HG03457 (cell line): Measurements from ENCODE around the gene HENMT1.
A peak's percentile ranks its signal among the peaks of the same experiment; 100 is the strongest.
"Not testable (repeated sequence)": the region's sequence is repeated elsewhere in the genome, so short reads cannot be mapped to it uniquely, and the experiment has no call there.

Source experiments
- ATAC-seq: cut with Tn5 transposase; IDR thresholded peaks from one replicate; pipeline ENCODE4 v1.9.1; 2021; ENCODE audit warnings: moderate number of reproducible peaks; ENCODE audit not compliant: unreplicated experiment

The HENMT1 gene

DNA sequence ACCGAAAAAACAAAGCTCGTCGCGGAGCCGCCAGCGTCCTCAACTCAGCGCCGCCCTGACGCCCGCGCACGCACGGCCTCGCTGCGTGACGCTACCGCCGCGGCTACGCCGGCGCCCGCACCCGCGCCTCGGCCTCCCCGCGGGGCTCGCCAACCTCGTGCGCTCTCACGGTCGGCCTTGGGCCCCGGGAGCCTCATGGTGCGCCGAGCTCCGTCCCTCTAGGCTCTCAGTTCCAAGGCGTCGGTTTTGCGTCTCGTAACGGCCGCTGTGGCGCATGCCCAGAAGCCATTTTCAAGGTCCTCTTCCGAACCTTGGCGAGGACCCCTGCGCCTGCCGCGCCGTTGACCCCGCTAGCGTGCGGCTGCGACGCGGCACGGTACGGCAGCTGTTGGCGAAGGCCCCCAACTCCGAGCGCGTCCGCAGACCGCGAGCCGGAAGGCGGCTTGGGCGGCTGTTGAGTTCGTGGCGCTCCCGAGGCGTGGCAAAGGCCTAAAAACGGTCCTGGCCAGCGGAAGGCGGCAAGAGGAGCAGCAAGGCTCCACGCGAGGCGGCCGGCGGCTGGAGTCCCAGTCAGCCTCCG lies at the start of gene HENMT1:
Gene HENMT1, minus strand, starts transcription at position 64 of the 580 bp plus-strand sequence. CDS start 1,209 bp downstream, outside the sequence.
- peak; percentile 91 for ATAC-seq

DNA sequence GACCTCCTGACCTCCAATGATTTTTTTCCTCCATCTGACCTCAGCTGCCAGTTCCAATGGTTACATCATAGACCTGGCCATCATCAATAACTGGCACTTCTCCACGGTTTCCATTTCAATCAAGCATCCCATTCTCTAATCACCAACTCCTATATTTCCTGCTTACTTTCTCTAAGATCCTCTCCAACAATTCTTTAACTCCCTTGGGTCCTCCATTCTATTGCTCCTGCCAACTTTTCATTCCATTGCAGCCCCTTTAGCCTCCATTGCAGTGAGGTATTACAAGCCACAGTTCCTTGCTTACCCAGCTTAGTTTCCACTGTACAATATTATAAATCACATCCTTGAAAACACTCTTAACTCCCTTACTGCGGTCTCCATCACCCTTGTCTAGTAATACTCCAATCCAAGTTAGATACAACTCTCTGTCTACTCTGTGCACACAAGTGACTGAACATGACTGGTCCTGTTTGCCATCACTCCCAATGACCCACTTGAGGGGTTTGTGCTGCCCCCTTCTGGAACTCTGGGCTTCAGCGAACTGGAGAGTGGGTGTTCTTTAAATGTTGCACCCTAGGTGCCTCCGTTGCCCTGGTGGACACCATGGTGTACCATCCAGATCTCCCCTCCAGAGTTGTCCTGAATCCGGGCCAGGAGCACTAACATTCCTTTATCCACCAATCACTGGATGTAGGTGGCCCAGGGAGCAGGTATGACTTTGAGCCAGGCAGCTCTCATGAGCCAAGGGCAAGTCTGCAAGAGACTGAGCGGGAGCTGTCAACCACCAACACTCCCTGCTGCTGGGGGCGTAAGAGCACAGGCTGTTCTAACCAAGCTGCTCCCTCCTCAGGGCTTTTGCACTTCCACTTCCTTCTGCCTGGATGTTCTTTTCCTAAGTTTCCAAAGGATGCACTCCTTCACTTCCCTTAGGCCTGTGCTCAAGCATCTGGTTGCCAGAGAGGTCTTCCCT lies 48.1 kb upstream of the HENMT1 start:
- no peak for ATAC-seq

DNA sequence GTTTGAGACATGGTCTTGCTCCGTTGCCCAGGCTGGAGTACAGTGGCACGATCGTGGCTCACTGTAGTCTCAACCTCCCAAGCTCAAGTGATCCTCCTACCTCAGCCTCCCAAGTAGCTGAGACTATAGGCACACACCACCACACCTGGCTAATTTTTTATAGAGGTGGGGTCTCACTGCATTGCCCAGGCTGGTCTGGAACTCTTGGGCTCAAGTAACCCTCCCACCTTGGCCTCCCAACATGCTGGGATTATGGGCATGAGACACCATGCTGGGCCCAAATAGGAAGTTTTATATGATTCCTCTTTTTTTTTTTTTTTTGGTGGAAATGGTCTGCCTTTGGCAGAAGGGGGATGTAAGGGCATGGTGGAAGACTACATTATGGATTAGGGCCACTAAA lies 45.8 kb upstream of the HENMT1 start:
- no peak for ATAC-seq

DNA sequence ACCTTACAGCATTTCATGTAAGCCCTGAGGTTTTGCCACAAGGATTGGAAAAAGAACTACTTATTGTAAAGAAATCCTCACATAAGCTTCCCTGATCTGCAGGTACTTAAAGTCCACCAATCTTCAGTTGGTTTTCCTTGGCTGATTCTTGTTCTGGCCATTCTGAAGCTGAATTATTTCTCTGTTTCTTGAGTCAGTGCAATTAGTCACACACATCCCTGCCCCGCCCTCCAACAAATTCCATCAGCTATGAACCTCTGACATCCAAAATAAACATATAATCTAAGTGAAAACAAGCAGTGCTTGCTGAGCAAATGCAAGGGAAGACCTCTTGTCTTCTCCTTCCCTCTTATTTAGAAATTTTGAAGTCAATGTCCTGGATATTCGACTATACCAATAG lies 43.6 kb upstream of the HENMT1 start:
- no peak for ATAC-seq

DNA sequence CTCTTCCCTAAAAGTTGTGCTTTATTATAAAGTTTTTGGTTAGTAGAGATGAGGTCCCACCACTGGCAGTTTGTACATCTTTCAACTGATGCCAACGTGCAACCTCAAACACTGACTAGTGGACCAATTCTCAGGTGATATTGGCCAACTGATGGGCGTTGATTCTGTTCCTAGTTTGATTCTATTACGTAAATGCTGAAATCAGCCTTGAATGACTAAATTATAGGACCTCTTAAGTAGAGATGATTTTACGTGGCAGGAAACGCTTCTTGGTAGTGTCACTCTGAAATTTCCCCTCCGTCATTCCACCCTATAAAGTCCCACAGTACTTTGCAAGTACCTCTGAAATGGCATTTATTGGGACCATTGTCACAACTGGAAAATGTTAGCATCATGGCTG lies 43.0 kb upstream of the HENMT1 start:
- no peak for ATAC-seq

DNA sequence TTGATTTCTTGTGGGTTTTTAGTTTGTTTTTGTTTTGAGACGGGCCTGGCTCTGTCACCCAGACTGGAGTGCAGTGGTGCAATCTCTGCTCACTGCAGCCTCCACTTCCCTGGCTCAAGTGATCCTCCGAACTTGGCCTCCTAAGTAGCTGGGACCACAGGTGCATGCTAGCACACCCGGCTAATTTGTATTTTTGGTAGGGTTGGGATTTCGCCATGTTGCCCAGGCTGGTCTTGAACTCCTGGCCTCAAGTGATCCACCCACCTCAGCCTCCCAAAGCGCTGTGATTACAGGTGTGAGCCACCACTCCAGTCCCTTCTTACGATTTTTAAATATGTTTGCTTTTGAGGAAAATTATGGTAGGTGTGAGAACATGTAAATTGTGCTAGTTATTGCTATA lies 41.2 kb upstream of the HENMT1 start:
- ATAC-seq: not testable (repeated sequence)

DNA sequence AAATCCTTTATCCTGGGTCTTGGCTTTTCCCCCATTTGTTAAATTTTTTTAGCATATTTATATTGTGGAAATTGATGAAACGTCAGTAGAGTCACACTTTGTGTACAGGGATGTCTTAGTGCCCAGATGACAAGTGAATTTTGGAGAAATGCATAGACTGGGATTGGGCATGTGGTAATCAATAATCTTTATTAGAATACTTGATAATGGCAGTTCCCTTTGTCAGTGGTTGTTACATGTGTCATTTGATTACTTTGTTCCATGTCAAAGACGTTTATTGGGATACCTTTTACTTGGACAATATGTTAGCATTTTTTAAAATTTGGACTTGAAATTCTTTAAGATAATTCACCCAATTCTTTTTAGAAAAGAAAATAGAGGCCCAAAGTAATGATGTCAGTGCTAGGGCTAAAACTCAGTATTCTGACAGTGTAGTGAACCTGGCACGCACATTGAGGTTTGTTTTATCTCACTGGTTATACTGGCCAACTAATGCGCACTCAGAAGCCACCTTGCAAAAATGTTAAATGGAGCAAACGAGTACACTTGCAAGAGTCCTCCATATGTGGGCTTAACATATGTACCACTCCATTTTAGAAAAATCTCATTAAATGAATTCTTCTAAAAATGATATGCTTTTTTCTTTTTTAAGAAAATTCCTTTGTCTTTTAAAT lies 40.4 kb upstream of the HENMT1 start:
- no peak for ATAC-seq

DNA sequence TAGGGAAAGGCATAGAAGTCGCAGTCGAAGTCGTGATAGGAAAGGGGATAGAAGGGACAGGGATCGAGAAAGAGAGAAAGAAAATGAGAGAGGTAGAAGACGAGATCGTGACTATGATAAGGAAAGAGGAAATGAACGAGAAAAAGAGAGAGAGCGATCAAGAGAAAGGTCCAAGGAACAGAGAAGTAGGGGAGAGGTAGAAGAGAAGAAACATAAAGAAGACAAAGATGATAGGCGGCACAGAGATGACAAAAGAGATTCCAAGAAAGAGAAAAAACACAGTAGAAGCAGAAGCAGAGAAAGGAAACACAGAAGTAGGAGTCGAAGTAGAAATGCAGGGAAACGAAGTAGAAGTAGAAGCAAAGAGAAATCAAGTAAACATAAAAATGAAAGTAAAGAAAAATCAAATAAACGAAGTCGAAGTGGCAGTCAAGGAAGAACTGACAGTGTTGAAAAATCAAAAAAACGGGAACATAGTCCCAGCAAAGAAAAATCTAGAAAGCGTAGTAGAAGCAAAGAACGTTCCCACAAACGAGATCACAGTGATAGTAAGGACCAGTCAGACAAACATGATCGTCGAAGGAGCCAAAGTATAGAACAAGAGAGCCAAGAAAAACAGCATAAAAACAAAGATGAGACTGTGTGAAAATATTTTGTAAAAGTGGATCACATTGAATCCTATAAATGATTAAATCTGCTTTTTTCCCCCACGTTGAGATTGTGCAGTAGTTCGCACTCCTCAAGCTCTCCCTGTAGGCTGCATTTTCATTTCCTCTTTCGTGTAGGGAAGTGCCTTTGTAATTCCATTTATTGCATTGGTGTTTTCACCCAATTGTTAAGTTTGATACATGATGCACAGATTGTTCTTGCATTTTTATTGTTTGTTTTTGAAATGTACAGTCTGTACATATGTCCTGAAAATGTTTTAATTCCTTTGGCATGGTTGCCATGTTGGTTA lies 38.8 kb upstream of the HENMT1 start:
- ATAC-seq: no peak

DNA sequence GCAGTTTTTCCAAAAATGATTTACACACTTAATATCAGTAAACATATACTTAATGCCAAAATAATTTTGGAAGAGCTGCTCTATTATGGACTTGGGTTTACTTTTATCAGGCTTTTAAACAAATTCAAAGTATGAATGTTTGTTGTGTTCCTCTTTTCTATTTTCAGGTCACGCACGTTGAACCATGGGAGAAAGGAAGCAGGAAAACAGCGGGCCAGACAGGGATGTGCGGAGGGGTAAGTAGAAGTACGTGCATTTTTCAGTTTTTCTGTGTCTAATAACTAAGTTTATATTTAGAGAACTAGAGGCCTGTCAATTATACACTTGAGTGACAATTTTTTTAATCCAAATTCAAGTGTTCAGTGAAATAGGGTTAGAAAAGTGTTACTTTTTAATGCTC lies 34.6 kb upstream of the HENMT1 start:
- no peak for ATAC-seq

DNA sequence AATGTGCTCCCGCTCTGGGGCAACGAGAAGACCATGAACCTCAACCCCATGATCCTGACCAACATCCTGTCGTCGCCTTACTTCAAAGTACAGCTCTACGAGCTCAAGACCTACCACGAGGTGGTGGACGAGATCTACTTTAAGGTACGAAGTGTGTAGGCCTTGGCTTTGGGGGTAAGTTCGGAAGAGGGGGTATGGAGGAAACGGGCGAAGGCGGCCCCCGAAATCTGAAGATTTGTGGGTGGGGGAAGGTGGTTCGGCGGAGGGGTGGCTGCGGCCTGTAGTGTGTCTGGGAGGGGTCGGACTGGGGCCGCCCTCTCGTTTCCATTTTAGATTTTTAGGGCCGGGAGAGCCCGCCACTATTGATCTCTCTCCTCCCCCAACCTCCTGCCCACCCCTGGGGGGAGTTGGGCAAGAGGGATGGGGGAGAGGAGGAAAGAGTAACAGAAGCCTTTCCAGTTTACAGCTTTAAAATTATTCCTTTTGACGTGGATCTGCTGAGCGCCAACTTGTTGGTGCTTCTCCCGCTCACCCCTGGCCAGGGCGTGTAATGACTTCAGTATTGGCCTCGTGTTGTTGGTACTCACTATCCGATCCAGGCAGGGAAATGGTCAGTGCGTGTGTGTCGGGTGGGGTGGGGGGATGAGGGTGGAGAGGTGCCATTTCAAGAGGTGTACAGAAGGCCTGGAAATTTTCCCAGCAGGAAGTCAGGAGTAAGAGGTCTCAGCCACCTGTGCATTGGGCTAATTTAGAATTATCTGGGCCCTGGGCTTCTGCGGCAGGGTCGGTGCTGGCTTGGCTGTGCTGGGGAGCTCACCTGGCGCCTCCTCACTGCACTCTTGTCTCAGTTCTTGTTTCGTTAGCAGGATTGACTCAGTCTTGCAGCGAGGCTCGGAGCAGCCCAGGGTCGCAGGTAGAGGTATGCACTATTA lies 32.1 kb upstream of the HENMT1 start:
- ATAC-seq: peak; percentile 40

DNA sequence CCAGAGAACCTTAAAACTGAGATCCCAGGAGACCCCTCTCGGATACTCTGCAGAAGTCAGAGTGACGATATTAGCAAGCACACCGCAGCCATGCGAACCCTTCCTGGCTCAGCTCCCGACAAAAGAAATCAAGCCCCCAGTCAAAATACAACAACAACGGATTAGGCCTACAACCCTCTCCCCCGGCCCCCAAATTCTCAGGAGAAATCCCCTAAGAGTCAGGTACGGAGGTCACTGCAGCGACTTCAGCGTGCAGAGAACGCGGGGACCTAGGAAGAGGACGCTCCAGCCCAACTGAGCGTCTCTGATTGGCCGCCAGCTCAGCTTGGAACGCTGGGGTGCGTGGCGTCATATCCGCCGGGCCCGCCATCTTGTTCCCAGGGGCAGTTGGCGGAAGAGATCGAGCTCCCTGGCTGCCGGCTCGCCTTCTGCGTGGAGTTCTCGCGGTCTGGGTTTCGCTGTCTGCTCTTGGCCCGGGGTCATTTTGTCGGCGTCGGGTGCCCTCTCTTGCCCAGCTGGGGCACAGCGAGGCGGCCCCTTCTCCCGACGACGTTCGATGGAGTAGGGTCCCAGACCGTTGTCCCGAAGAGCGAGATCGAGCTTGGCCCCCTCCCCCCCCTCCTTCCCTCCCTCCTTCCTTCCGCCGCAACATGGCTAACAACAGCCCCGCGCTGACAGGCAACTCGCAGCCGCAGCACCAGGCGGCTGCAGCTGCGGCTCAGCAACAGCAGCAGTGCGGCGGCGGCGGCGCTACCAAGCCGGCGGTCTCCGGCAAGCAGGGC lies 31.2 kb upstream of the HENMT1 start, which contains the start of gene PRPF38B:
Gene PRPF38B, plus strand, starts transcription at position 369 of the 782 bp plus-strand sequence. Its CDS starts 282 bp downstream, at position 651.
- ATAC-seq: peak; percentile 90

DNA sequence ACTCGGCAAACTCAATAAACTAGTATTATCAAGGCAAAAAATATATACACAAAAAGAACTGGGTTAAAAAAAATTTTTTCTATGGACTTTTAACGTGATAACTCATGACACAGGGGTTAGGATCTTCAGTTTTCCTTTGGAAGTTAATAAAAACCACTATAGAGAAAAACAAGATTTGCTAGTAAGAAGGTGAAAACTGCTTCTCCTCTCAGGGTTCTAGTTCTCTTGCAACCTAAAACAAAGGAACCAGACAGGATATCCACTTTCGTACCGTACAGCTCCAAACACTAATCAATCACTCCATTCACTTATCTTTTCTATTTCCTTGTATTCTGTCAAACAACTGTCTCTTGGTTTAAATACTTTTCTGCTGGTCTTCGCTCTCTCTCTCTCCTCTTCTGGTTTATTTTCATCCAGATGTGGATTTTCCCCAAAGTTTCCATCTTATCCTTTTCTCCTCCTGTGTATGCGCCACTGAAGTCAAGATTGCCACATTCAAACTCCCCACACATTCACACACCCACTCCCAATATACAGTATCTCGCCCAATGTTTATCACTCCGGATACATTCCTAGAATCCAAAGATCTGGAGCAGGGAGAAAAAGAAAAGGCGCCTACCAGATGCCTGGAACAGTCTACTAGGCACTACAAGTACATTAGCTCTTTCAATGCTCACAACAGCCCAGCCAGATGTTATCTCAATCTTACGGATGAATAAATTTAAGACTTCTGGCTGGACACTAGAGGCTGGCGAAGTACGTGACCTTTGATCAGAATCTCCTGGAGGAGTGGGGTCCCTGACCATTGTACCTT lies 30.4 kb upstream of the HENMT1 start:
- no peak for ATAC-seq

DNA sequence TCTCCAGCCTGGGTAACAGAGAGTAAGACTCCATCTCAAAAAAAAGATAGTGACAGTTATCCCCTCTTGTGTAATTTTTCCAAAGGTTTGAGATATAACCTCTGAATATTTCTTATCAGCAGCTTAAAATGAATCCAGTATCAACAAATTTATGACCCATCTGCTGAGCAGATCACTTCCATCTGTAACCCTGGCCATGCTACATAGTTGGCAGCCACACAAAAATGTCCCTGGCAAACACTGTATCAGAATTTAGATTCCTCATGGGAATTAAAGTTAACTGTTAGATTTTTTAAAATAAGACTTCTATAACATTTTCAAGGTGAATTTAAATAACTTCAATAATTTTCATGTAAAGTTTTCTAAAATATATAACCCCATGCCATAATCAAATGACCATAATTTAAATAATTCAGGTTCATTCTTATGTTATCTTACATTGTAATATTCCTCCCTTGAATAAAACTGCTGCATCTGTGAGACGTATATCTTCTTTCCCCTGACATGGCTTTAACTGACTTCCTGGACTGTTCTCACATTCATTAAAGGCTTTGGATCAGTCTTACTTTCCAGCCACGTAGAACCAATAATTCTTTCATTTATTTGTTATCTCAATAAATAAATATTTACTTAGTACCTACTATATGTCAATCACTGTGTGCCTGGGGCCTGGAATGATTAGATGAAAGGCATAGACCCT lies 25.9 kb upstream of the HENMT1 start:
- no peak for ATAC-seq

DNA sequence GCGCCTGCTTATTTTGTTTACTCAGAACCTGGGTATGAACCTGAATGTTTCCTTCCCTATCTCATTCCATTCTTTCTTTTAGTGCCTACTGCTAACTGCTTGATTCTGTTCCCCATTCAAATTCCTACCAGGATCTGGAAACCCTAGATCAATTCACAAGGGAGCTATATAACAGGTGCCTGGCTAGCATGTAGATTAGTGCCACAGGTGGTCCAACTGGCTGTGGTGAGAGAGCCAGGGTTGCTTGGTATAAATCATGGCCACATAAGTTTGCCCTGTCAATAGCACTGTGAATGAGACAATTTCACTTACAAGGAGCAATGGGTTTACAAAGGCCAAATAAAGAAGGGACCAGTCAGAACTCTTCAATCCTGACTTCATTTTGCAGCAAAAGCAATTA lies 24.6 kb upstream of the HENMT1 start:
- no peak for ATAC-seq

DNA sequence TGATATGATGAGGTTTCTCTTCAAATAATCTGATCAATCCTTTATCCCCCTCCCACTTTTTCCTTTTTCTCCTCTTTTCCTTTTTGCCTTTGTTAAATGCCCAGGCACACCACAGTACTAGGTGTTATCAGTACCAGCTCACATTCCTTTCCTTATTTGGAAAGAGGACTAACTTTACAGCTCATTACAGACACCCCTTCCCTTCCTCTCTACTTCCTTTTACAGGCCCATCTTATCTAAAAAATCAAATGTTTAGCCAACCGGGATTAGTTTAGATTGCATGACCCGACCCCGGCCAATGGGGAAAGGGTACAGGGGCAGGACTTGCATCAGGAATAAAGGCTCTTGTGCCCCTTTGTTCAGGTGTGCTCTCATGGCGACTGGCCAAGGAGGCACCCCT lies 20.8 kb upstream of the HENMT1 start:
- not testable (repeated sequence) for ATAC-seq

DNA sequence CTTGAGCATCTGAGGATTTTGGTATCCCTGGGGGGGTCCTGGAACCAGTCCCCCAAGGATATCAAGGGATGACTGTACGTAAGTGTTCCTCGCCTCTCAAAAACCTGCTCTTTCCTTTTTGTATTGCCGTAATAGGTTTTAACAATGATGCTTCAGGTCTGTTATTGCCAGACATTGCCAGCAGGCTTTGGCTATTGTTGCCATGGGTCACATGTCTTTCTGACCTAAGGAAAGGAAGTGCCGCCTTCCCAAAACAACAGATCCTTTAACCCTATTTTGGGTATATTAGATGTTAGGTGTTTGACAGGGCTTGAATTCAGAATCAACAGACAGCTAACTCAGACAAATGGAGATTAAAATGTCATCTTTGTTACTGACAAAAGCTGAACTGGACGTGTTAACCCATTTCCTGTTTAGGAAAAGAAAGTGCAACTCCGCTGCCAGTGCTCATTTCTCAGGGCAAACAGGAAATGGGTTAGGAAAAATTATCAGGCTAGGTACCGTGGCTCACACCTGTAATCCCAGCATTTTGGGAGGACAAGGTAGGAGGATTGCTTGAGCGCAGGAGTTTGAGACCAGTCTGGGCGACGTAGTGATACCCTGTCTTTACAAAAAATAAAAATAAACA lies 18.8 kb upstream of the HENMT1 start:
- ATAC-seq: no peak

DNA sequence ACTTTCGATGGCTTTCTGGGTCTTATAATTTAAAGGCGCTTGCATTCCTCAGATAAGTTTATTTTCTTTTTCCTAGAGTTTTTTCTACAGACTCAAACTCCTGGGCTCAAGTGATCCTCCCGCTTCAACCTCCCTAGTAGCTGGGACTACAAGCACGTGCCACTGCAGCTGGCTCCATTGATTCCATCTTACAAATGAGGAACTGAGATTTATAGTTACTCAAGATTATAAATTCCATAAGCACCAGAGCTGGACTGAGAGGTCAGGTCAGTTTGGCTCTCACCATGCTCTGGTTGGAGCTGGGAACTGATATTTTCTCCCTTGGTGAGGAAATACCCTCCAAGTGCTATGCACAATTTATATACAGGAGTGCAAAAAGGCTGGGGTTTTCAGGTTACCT lies 17.8 kb upstream of the HENMT1 start:
- ATAC-seq: no peak
